T47D (cell line): Measurements from ENCODE around the gene COL1A1.
A peak's percentile ranks its signal among the peaks of the same experiment; 100 is the strongest.

ENCODE experiments used
- DNase-seq, 2 experiments: peaks; one replicate each; pipeline versions ENCODE4 v3.0.0 to v3.0.0-alpha.2; 2011 to 2012; ENCODE audit warnings: low read depth in 1 of 2, low spot score in 1 of 2
- JUND ChIP-seq: IDR thresholded peaks from 2 replicates; pipeline ENCODE4 v1.6.1; 2012; ENCODE audit warnings: low read depth
- in situ Hi-C: cut with HindIII; loops from 2 replicates; pipeline ENCODE4 v1.10.0; 2016; ENCODE audit warnings: low sequenced_read_pairs, low pct_unique_long_range_greater_than_20kb

COL1A1 gene

DNA sequence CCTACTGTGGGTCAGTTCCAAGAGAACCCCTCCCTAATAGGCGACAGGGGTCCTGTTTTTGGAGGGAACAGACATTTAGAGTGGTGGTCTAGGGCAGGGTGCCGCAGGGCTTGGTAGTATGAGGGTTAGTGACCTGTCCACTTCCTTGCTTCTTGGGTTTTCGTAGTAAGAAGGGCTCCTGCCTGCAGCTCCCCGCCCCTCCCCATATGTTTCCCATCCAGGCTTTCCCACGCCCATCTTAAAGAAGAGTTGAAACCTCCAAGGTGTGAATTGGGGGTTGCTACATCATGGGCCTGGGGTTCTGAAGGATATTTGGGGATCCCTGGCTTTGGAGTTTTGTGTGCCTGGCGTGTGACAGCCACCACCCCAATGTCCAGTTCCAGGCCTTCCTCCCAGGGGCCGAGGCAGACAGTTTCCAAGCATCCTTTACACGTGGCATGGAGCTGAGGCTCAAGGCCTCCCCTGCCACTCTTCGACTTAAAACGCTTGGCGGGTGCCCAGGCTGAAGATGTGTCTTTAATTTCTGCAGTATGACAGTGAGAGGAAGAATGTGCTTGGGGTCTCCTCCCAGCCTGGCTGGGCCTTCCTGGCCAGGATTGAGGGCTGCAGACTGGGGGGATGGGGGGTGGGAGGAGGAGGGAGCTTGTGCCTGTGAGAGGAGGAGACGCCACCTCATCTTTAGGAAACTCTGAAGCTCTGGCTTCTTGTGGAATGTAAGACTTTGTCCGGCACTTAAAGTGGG lies 2.3 kb upstream of the COL1A1 start:
- in situ Hi-C loops: no loop called here
- no peak for DNase-seq
- no peak for TF ChIP-seq JUND

DNA sequence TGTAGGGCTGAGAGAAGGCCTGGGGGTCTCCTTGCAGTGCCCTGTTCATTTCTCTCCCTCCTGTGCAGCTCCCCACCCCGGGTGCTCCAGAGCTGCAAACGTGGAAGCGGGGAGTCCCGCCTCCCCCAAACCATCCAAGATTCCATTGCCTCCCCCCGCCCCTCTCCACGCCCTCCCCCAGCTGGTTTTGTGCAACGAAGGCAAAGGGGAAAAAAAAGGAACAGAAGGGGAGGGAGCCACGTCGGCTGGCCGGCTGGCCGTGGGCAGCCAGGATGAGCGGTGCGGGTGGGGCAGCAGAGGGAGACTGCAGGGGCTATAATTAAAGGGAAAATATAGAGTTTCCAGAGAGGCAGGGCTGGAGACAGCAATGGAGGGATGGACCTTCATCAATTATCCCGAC lies 1.7 kb upstream of the COL1A1 start:
- in situ Hi-C loops: no loop called here
- DNase-seq: no peak

DNA sequence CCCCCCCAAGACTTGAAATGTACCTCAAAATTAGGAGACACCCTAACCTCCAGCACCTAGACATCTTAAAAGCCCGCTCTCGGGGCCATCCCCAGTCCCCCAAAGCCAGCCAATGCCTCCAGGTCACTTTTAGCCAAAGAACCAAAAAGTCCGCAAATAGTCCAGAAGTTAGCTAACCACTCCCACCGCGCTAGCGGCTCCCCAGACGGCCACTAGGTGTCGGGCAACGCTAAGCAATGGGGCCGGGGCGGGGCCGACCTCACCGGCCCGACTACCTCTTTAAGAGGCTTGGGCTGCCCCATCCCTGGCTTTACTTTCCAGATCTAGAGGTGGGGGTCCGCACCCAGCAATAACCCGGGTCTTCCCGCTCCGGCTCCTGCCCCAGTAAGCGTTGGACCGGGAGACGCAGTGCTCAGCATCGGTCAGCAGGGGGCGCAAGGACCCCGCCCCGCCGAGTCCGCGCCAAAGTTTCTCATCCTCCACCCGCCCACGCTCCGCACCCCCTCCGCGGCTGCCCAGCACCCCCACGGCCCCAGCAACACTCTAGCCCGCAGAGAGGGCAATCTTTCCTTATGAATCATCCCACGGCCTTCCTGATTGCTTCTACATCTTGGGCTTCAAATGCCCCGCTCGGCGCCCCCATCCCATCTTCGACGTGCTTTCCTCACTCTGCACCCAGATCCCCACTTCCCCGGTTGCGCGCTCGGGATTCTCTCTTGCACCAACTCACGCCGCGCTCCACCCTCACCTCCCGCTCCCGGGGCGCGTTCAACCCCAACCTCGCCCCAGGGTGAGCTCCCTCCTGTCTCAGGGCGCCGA lies 765 bp downstream of the COL1A1 start:
- peak; percentile 94 to 95 for DNase-seq
- TF ChIP-seq JUND: no peak
- in situ Hi-C loops: no loop called here

More for the DNA sequence above, 1.7 kb upstream of the COL1A1 start:
- no peak for TF ChIP-seq JUND

DNA sequence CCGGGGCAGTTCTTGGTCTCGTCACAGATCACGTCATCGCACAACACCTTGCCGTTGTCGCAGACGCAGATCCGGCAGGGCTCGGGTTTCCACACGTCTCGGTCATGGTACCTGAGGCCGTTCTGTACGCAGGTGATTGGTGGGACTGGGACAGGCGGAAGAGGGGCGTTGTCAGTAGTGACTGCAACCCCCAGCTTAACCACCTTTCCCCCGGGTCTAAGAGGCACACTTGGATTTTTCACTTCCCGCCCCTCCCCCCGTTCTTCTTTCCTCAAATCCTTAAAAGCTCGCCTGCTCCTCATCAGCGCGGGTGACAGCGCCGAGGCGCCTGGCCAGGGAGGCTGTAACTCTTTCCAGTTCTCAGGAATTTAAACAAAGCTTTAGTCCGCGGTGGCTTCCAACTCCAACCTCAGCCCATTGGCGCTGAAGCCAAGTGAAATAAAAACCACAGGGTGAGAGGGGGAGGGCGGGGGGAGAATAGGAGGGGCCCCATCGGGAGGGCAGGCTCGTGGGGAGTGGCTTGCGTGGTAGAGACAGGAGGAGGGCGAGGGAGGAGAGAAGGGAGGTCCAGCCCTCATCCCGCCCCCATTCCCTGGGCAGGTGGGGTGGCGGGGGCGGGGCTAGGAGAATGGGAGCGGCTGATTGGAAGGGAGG lies 1.5 kb downstream of the COL1A1 start:
- DNase-seq: peak; percentile 95 to 99
- in situ Hi-C loops: no loop called here
- no peak for TF ChIP-seq JUND

DNA sequence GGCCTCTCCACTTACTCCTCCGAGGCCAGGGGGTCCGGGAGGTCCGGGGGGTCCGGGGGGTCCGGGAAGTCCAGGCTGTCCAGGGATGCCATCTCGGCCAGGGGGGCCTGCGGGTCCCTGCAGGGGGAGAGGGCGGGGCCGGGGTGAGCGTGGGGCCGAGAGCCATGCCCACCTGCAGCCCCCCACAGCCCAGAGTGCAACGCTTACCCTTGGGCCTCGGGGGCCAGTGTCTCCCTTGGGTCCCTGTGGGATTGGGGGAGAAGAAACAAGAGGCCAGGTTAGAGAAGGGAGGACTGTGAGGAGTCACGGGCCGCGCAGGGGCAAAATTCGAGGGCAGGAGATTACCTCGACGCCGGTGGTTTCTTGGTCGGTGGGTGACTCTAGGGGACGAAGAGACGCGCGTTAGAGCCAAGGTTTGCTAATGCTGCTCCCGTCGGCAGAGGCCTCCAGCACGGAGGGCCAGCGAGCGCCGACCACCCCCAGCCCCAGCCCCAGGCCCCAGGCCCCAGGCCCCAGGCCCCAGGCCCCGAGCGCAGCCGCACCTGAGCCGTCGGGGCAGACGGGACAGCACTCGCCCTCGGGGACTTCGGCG lies 2.1 kb downstream of the COL1A1 start:
- in situ Hi-C loops: no loop called here
- DNase-seq: no peak
- no peak for TF ChIP-seq JUND

DNA sequence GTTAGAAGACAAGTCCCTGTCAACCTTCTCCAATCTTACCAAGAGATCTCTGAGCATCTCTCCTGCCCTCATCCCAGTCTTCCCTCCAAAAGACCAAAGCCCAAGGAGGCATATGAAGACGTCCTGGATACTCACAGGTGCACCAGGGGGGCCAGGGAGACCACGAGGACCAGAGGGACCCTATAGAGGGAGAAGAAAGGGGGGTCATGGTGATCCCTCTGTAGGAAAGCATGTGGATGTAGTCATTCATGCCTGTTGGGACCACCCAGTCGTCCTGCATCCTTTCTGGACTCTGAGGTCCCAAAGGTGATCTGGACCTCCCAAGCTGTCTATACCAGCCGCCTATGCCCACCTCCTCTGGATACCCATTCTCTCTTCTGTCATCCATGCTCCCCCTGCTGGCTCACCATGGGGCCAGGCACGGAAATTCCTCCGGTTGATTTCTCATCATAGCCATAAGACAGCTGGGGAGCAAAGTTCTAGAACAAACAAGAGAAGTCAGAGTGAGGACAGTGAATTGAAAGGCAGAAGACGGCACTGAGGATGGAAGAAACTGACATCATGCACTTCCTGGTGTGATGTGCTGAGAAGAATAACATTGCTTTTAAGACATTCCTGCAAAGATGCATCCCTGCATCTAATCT lies 3.3 kb downstream of the COL1A1 start:
- peak in 1 of 2 experiments; percentile 87 for DNase-seq
- in situ Hi-C loops: no loop called here
- no peak for TF ChIP-seq JUND

DNA sequence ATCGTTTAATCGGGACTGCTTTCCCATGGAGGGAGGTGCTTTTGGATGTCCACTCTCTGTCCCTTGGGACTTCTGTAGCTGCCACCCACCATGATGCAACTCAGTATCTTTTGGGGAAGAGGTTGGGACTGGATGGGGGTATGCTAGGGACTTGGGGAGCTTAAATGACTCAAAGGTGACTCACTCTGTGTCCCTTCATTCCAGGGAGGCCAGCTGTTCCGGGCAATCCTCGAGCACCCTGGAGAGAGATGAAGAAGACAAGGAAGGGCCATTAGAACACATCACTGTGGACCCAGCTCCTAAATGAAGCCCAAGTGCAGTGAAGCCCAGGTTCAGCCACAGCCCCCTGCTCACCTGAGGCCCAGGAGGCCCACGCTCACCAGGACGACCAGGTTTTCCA lies 4.6 kb downstream of the COL1A1 start:
- no peak for DNase-seq
- in situ Hi-C loops: no loop called here
- no peak for TF ChIP-seq JUND

DNA sequence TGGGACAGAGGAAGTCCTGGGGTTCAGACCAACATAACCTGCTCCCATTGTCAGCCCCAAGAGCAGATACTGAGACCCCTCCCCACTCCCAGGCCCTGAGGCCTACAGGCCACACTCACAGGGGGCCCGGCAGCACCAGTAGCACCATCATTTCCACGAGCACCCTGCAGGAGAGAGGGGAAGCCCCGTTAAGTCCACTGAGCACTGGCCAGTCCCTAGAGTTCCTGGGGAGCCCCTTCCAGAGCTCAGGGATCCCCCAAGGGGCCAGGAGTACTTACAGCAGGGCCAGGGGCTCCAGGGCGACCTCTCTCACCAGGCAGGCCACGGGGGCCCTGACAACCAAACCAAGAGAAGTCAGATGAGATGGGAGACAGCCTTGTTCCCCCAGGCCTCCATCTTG lies 5.4 kb downstream of the COL1A1 start:
- in situ Hi-C loops: no loop called here
- no peak for TF ChIP-seq JUND
- no peak for DNase-seq

DNA sequence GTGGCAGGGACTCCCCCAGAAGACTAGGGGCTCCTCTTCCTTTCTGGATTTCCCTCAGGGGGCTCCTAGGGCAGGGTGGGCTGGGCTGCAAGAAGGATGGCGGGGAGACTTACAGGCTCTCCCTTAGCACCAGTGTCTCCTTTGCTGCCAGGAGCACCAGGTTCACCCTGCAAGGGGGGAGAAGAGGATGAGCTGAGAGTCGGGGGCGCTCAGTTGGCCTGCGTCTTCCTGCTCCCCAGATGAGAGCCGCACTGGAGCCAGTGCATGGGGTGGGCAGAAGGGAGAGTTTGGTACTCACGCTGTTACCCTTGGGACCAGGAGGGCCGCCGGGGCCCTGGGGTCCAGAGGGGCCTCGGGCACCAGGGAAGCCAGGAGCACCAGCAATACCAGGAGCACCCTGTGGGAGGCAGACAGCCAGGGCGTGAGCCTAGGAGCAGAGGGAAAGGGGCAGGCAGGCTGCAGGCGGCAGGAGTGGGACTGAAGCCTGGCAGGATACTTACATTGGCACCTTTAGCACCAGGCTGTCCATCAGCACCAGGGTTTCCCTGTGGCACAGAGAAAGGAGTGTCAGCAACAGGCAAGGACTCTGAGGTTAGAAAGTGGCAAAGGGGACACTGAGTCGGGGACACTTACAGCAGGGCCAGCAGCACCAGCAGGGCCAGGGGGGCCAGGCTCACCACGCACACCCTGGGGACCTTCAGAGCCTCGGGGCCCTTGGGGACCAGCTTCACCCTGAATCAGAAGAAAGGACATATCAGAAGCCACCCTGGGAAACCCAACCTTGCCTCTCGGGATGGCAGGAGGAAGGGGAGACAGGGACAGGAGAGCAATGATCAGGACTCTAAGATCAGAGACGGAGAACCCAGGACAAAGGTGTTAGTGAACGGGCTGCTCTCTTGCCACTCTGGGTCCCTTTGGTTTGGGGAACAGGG lies 6.2 kb downstream of the COL1A1 start:
- DNase-seq: no peak
- in situ Hi-C loops: no loop called here
- no peak for TF ChIP-seq JUND

DNA sequence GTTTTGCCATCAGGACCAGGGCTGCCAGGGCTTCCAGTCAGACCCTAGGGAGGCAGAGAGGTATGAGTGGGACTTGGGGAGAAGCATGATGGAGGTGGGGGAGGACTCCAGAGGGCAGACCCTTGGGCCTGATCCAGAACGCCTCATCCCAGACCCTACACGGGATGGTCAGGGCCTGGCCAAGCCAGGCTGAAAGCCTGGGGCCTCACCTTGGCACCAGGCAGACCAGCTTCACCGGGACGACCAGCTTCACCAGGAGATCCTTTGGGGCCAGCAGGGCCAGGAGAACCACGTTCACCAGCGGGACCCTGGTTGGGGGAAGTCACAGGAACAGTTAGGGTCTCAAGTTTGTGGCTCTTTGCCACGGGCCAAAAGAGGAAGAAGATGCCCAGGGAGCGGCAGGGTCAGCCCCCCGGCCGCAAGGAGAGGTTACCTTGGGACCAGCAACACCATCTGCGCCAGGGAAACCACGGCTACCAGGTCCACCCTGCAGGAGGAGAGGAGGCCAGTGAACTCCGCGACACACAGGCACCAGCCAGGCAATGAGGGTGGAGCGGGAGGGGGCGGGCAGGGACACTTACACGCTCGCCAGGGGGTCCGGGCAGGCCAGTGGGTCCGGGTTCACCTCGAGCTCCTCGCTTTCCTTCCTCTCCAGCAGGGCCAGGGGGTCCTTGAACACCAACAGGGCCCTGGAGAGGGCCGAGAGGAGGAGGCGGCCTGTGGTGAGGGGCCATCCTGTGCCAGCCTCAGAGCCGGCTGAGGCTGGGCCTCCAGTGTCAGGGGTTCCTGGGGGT lies 7.1 kb downstream of the COL1A1 start:
- no peak for TF ChIP-seq JUND
- in situ Hi-C loops: no loop called here
- no peak for DNase-seq
